Keratinocyte (primary cell): Measurements from ENCODE around the gene ACP1. TPM values are rescaled to one million over a fixed set of nuclear protein-coding genes. Genes with fewer than 3 reads are reported as not detected.

Experiments
- DNase-seq: peaks from one replicate; pipeline ENCODE4 v3.0.0-alpha.2; 2011; ENCODE audit warnings: low read depth, missing footprints, low spot score
- FAIRE-seq: peaks from 2 replicates; lab custom pipeline; 2011; peaks lifted over from hg19 to GRCh38; lab: Jason Lieb, UNC
- H2AFZ ChIP-seq: 2 replicates; pipeline ENCODE4 v1.6.0; 2012; ENCODE audit warnings: low read length, control low read depth, inconsistent platforms; ENCODE audit not compliant: control insufficient read depth
- H3K27ac ChIP-seq: 2 replicates; pipeline ENCODE4 v1.5.1; 2011; ENCODE audit warnings: low read length; ENCODE audit not compliant: control insufficient read depth, insufficient read depth
- H3K27me3 ChIP-seq: 3 replicates; pipeline ENCODE4 v1.6.0; 2011; ENCODE audit warnings: low read length; ENCODE audit not compliant: control insufficient read depth, insufficient read depth; ENCODE audit errors: extremely low read depth
- H3K36me3 ChIP-seq, 2 experiments: 2 replicates in 1 of 2; 3 replicates in 1 of 2; pipeline ENCODE4 v1.5.1; 2011; ENCODE audit warnings: low read length in 2 of 2, mild to moderate bottlenecking in 1 of 2; ENCODE audit not compliant: control insufficient read depth in 2 of 2, insufficient read depth in 2 of 2; ENCODE audit errors: extremely low read depth in 1 of 2
- H3K4me1 ChIP-seq: 3 replicates; pipeline ENCODE4 v1.5.1; 2011; ENCODE audit warnings: low read length; ENCODE audit not compliant: control insufficient read depth, insufficient read depth; ENCODE audit errors: extremely low read depth
- H3K4me2 ChIP-seq: 3 replicates; pipeline ENCODE4 v1.6.0; 2011; ENCODE audit warnings: low read depth, low read length; ENCODE audit not compliant: control insufficient read depth, insufficient read depth; ENCODE audit errors: extremely low read depth
- H3K4me3 ChIP-seq, 3 experiments: fragments of 200-600 bp in 1 of 3; sonication (generic) in 1 of 3; 2 replicates in 2 of 3; 3 replicates in 1 of 3; pipeline ENCODE4 v1.5.1; 2011 to 2016; ENCODE audit warnings: low read length in 3 of 3, mild to moderate bottlenecking in 3 of 3, control low read depth in 2 of 3, inconsistent platforms in 1 of 3, low read depth in 1 of 3, mixed read lengths in 1 of 3, mixed run types in 1 of 3, moderate library complexity in 1 of 3; ENCODE audit not compliant: control insufficient read depth in 2 of 3, insufficient read depth in 2 of 3; ENCODE audit errors: extremely low read depth in 1 of 3
- H3K79me2 ChIP-seq: 2 replicates; pipeline ENCODE4 v1.6.0; 2012; ENCODE audit warnings: low read length; ENCODE audit not compliant: control insufficient read depth, insufficient read depth
- H3K9ac ChIP-seq: 3 replicates; pipeline ENCODE4 v1.6.0; 2011; ENCODE audit warnings: low read length; ENCODE audit not compliant: control insufficient read depth, insufficient read depth; ENCODE audit errors: extremely low read depth
- H3K9me1 ChIP-seq: 3 replicates; pipeline ENCODE4 v1.6.0; 2011; ENCODE audit warnings: low read length; ENCODE audit not compliant: control insufficient read depth, insufficient read depth; ENCODE audit errors: extremely low read depth
- H3K9me3 ChIP-seq: 2 replicates; pipeline ENCODE4 v1.5.1; 2012; ENCODE audit warnings: low read depth, low read length; ENCODE audit not compliant: control insufficient read depth
- H4K20me1 ChIP-seq: 3 replicates; pipeline ENCODE4 v1.6.0; 2011; ENCODE audit warnings: low read length; ENCODE audit not compliant: control insufficient read depth, insufficient read depth; ENCODE audit errors: extremely low read depth
- EZH2 ChIP-seq: IDR thresholded peaks from one replicate; pipeline ENCODE4 v1.6.1; 2012; ENCODE audit warnings: inconsistent platforms, mild to moderate bottlenecking, low read length, moderate library complexity
- dilution Hi-C: fragments of 300-500 bp; cut with MboI; formaldehyde crosslinking; loops from one replicate; pipeline ENCODE4 v1.7.0; 2020; ENCODE audit warnings: low sequenced_read_pairs; ENCODE audit not compliant: extremely low pct_ligation_motif_present
- polyA plus RNA-seq, 5 experiments: library from polyadenylated mRNA; depleted of rRNA in 3 of 5; stranded (reverse) in 3 of 5; stranded (forward) in 1 of 5; unstranded in 1 of 5; fragments of >200 nt; gene quantifications; 1 replicate in 1 of 5; 2 replicates in 3 of 5; 3 replicates in 1 of 5; pipeline versions ENCODE4 v1.2.1 to v1.2.3, GENCODE V29; 2011 to 2012; ENCODE audit warnings: missing spikeins in 2 of 5, low read depth in 1 of 5, low replicate concordance in 1 of 5
- TF ChIP-seq, protein P1 (sequence below), 3 experiments: IDR thresholded peaks in 1 of 3; conservative IDR thresholded peaks in 1 of 3; optimal IDR thresholded peaks in 1 of 3; 2 replicates in 2 of 3; 3 replicates in 1 of 3; pipeline versions ENCODE3 to v1.5.1; 2011; ENCODE audit warnings: low read length in 3 of 3, mild to moderate bottlenecking in 3 of 3, moderate library complexity in 2 of 3, control low read depth in 1 of 3, inconsistent platforms in 1 of 3; ENCODE audit not compliant: insufficient read depth in 2 of 3; ENCODE audit errors: extremely low read depth in 1 of 3

The ACP1 gene
- polyA plus RNA-seq, 1 donor (not counting 4 experiments of a cell fraction or from before 2014, with no cell fraction given): 123 TPM

DNA sequence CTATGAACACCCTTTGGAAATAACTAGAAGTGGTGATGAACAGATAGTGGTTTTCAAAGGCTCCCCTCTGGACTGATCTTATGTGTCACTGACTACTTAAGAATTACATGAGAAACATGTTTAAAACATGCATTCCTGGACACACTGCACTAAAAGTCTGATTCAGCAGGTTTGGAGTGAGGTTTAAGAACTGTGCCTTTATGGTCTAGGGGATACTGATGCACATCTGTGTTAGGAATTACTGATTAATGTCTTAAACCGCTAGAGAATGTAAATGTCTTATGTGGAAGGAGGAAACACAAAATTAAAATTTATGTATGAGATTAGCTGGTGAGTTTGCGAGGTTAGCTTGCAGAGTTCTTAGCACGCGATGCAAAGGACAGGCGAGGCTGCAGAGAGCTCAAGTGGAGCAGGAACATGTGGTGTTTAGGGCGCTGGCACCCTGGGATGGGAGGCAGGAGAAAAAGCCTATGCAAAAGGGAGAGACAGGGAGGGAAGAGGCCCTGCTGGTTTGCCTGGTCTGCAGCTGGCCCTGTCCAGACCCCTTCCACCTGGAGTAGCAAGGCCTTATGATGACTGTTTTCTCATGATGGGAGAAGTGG lies 12.6 kb upstream of the ACP1 start:
- Histone ChIP-seq H3K9me3 (no peaks in the 10 kb centered on the region), H3K9ac (no peak overlapping the region), H3K9me1 (no peaks in the 10 kb centered on the region), H2AFZ (no peak overlapping the region), H3K4me2 (no peak overlapping the region), H3K27me3 (no peaks in the 10 kb centered on the region), H3K27ac (no peak overlapping the region), H3K79me2 (no peaks in the 10 kb centered on the region), H4K20me1 (no peaks in the 10 kb centered on the region), H3K4me3 (no peak overlapping the region), H3K4me1 (no peaks in the 10 kb centered on the region), H3K36me3 (peaks cover 0 to 3% of the 10 kb centered on the region in 2 experiments)
- FAIRE-seq: no peak
- no peak for DNase-seq
- no peak for TF ChIP-seq EZH2
- TF ChIP-seq, protein P1, sequence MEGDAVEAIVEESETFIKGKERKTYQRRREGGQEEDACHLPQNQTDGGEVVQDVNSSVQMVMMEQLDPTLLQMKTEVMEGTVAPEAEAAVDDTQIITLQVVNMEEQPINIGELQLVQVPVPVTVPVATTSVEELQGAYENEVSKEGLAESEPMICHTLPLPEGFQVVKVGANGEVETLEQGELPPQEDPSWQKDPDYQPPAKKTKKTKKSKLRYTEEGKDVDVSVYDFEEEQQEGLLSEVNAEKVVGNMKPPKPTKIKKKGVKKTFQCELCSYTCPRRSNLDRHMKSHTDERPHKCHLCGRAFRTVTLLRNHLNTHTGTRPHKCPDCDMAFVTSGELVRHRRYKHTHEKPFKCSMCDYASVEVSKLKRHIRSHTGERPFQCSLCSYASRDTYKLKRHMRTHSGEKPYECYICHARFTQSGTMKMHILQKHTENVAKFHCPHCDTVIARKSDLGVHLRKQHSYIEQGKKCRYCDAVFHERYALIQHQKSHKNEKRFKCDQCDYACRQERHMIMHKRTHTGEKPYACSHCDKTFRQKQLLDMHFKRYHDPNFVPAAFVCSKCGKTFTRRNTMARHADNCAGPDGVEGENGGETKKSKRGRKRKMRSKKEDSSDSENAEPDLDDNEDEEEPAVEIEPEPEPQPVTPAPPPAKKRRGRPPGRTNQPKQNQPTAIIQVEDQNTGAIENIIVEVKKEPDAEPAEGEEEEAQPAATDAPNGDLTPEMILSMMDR (optimal IDR thresholded peaks at IDR 0.05 in 1 of 3, IDR thresholded peaks at IDR 0.05 in 1 of 3, conservative IDR thresholded peaks at IDR 0.05 in 1 of 3; ENCODE audit: extremely low read depth in 1 of 3, insufficient read depth in 2 of 3, low read length in 3 of 3): no peak
- dilution Hi-C loops: no loop called here

DNA sequence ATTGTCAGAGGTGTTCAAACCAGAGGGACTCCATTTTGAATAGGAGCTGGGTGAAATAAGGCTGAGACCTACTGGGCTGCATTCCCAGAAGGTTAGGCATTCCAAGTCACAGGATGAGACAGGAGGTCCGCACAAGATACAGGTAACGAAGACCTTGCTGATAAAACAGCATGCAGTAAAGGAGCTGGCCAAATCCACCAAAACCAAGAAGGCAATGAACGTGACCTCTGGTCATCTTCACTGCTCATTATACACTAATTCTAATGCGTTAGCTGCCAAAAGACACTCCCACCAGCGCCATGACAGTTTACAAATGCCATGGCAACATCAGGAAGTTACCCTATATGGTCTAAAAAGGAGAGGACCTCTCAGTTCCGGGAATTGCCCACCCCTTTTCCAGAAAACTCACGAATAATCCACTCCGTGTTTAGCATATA lies 11.5 kb upstream of the ACP1 start:
- DNase-seq: no peak
- H3K4me1 ChIP-seq: no peaks in the 10 kb centered on the region
- H3K4me3 ChIP-seq: no peak overlapping the region
- H3K36me3 ChIP-seq: peaks cover 0 to 2% of the 10 kb centered on the region in 2 experiments
- H2AFZ ChIP-seq: no peak overlapping the region
- H3K27ac ChIP-seq: no peak overlapping the region
- no peak overlapping the region for H3K4me2 ChIP-seq
- H4K20me1 ChIP-seq: no peaks in the 10 kb centered on the region
- H3K9me1 ChIP-seq: no peaks in the 10 kb centered on the region
- H3K9ac ChIP-seq: no peak overlapping the region
- FAIRE-seq: no peak
- H3K27me3 ChIP-seq: no peaks in the 10 kb centered on the region
- H3K9me3 ChIP-seq: no peaks in the 10 kb centered on the region
- H3K79me2 ChIP-seq: no peaks in the 10 kb centered on the region
- TF ChIP-seq EZH2: no peak
- TF ChIP-seq, protein P1 (optimal IDR thresholded peaks at IDR 0.05 in 1 of 3, IDR thresholded peaks at IDR 0.05 in 1 of 3, conservative IDR thresholded peaks at IDR 0.05 in 1 of 3; ENCODE audit: extremely low read depth in 1 of 3, insufficient read depth in 2 of 3, low read length in 3 of 3): no peak
- dilution Hi-C loops: no loop called here
